Fibroblast of villous mesenchyme (primary cell): ENCODE results near the gene MAGI2. TPM values are rescaled to one million over a fixed set of nuclear protein-coding genes. Genes with fewer than 3 reads are reported as not detected.
A peak's percentile ranks its signal among the peaks of the same experiment; 100 is the strongest.

ENCODE experiments used
- DNase-seq: peaks from one replicate; pipeline ENCODE4 v3.0.0-alpha.2; 2010; ENCODE audit warnings: low read depth
- H3K4me3 ChIP-seq: 2 replicates; pipeline ENCODE4 v1.5.1; 2011; ENCODE audit warnings: low read depth, mild to moderate bottlenecking, low read length
- total RNA-seq: library from RNA; depleted of rRNA; stranded (reverse); fragments of >200 nt; gene quantifications from 2 replicates; pipeline ENCODE4 v1.2.3, GENCODE V29; 2012
- TF ChIP-seq, protein P1 (sequence below): IDR thresholded peaks from 2 replicates; pipeline ENCODE4 v1.5.1; 2012; ENCODE audit warnings: low read depth, mild to moderate bottlenecking, low read length; ENCODE audit not compliant: insufficient read depth

MAGI2 gene
- total RNA-seq, 1 donor, result 24.6 TPM

GRCh38 chr7:78576236-78576635 lies 877.2 kb downstream of the MAGI2 start:
- TF ChIP-seq, protein P1, sequence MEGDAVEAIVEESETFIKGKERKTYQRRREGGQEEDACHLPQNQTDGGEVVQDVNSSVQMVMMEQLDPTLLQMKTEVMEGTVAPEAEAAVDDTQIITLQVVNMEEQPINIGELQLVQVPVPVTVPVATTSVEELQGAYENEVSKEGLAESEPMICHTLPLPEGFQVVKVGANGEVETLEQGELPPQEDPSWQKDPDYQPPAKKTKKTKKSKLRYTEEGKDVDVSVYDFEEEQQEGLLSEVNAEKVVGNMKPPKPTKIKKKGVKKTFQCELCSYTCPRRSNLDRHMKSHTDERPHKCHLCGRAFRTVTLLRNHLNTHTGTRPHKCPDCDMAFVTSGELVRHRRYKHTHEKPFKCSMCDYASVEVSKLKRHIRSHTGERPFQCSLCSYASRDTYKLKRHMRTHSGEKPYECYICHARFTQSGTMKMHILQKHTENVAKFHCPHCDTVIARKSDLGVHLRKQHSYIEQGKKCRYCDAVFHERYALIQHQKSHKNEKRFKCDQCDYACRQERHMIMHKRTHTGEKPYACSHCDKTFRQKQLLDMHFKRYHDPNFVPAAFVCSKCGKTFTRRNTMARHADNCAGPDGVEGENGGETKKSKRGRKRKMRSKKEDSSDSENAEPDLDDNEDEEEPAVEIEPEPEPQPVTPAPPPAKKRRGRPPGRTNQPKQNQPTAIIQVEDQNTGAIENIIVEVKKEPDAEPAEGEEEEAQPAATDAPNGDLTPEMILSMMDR, result no peak
- peak; percentile 38 for DNase-seq
- H3K4me3 ChIP-seq, result no peak overlapping the region

GRCh38 chr7:78571292-78571691 lies 882.2 kb downstream of the MAGI2 start:
- no peak overlapping the region for H3K4me3 ChIP-seq
- no peak for DNase-seq
- TF ChIP-seq, protein P1, result no peak

GRCh38 chr7:78568690-78569089 lies 884.8 kb downstream of the MAGI2 start:
- no peak for DNase-seq
- TF ChIP-seq, protein P1, result no peak
- H3K4me3 ChIP-seq, result no peak overlapping the region

DNA sequence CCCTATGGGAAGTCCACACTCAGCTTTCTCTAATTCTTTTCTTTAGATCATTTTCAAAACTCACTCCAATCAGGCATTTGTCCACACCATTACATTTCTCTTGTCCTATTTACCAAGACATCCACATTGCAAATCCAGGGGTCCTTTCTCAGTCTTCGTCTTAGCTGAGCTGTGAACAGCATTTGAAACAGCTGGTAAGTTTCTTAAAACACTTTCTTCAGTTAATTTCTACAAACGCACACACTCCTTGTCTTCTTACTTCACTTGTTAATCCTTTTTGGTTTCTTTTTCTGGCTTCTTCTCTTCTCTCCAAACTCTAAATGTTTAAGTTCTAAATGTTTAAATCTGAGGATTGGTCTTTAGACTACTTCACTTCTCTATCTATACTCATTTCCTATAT lies 885.6 kb downstream of the MAGI2 start:
- no peak for DNase-seq
- TF ChIP-seq, protein P1, result no peak

GRCh38 chr7:78565784-78566183 lies 887.7 kb downstream of the MAGI2 start:
- H3K4me3 ChIP-seq, result no peak overlapping the region
- TF ChIP-seq, protein P1, result no peak
- no peak for DNase-seq

More for the DNA sequence above, 885.6 kb downstream of the MAGI2 start:
- no peak overlapping the region for H3K4me3 ChIP-seq

DNA sequence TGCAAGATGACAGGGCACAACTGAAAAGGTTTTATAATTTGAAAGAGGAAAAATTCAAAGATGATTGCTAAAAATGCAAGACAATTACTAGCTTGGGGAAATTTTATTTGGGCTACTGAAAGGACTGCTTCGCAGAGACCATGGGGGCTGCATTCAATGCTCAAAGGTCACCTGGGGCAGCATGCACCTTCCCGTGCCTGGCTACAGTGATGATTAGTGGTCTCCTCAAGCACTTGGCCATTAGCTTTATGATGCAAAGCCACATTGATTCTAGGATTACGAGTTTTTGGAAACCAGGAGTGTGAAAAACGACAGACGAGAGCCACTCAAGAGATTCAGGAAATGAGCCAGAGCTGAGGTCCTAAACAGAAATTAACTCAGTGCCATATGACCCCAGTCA lies 890.3 kb downstream of the MAGI2 start:
- TF ChIP-seq, protein P1, result no peak
- DNase-seq, result no peak
- H3K4me3 ChIP-seq, result no peak overlapping the region

DNA sequence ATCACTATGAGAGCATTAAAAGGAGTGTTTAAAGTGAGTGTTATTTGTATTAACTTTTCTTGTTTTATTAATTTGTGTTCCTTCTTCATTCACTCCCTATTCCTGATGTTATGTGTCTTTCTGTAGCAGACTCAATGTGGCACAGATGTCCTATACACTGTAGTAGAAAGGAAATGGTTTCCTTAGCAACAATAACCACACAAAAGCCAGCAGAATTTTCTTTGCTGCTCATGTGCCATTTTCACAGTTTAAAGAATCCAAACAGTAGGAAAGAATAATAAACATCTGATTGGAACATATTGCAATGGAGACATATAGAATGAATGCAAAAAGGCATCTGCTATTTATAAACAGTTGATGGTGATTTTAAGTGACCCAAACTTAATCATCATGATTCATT lies 891.3 kb downstream of the MAGI2 start:
- H3K4me3 ChIP-seq, result no peak overlapping the region
- DNase-seq, result no peak

More for the DNA sequence above, 891.3 kb downstream of the MAGI2 start:
- TF ChIP-seq, protein P1, result no peak
